CD4-positive, alpha-beta T cell (primary cell): ENCODE data around the gene INTS3. TPM values are rescaled to one million over a fixed set of nuclear protein-coding genes. Genes with fewer than 3 reads are reported as not detected.

ENCODE experiments used
- ATAC-seq: fragments of 200-7000 bp; cut with Tn5 transposase; one replicate; pipeline ENCODE4 v1.10.0; 2022; ENCODE audit warnings: mild to moderate bottlenecking; ENCODE audit not compliant: poor library complexity
- CTCF ChIA-PET: fragments of 350-600 bp; sonication (Branson Sonifier 250); formaldehyde crosslinking; loops from one replicate; lab custom pipeline; 2021; ENCODE audit warnings: antibody characterized with exemption, inconsistent platforms; lab: Charles Lee
- POLR2A ChIA-PET: fragments of 350-600 bp; sonication (Branson Sonifier 250); formaldehyde crosslinking; loops from one replicate; lab custom pipeline; 2021; ENCODE audit warnings: antibody characterized with exemption, inconsistent platforms; lab: Charles Lee
- DNase-seq, 14 experiments: peaks; one replicate each; pipeline ENCODE4 v3.0.0-alpha.2; 2013 to 2020; ENCODE audit warnings: mixed read lengths in 2 of 14
- H3K27ac ChIP-seq, 2 donors: one replicate each; pipeline versions ENCODE4 v1.5.1 to v1.7.0; 2013; ENCODE audit warnings: low read length in 2 of 2, low read depth in 1 of 2, mild to moderate bottlenecking in 1 of 2
- H3K27me3 ChIP-seq, 2 experiments: 1 replicate in 1 of 2; 2 replicates in 1 of 2; pipeline versions ENCODE4 v1.6.1 to v1.7.0; 2013; ENCODE audit warnings: low read length in 2 of 2, control low read depth in 1 of 2, mild to moderate bottlenecking in 1 of 2, moderate library complexity in 1 of 2; ENCODE audit not compliant: insufficient read depth in 2 of 2, control insufficient read depth in 1 of 2
- H3K36me3 ChIP-seq: one replicate; pipeline ENCODE4 v1.6.1; 2013; ENCODE audit warnings: low read length, control low read depth; ENCODE audit not compliant: insufficient read depth
- H3K4me1 ChIP-seq: one replicate; pipeline ENCODE4 v1.6.1; 2013; ENCODE audit warnings: low read length, control low read depth; ENCODE audit not compliant: insufficient read depth
- H3K4me3 ChIP-seq: one replicate; pipeline ENCODE4 v1.5.1; 2013; ENCODE audit warnings: mild to moderate bottlenecking, low read length, moderate library complexity
- H3K9me3 ChIP-seq, 2 experiments: 1 replicate in 1 of 2; 2 replicates in 1 of 2; pipeline versions ENCODE4 v1.6.1 to v1.7.0; 2013; ENCODE audit warnings: low read length in 2 of 2, mild to moderate bottlenecking in 2 of 2, control low read depth in 1 of 2, moderate library complexity in 1 of 2; ENCODE audit not compliant: control insufficient read depth in 1 of 2, insufficient read depth in 1 of 2
- H3K27ac Mint-ChIP-seq: one replicate; pipeline ENCODE4 v1.8.0; 2020; ENCODE audit warnings: mixed read lengths
- H3K27me3 Mint-ChIP-seq: one replicate; pipeline ENCODE4 v1.8.0; 2021; ENCODE audit warnings: mixed read lengths
- H3K36me3 Mint-ChIP-seq: one replicate; pipeline ENCODE4 v1.8.0; 2021; ENCODE audit warnings: low read depth, mixed read lengths
- H3K4me1 Mint-ChIP-seq: one replicate; pipeline ENCODE4 v1.8.0; 2021; ENCODE audit warnings: low read depth, mixed read lengths
- H3K4me3 Mint-ChIP-seq: one replicate; pipeline ENCODE4 v1.8.0; 2020; ENCODE audit warnings: mild to moderate bottlenecking, mixed read lengths
- H3K9me3 Mint-ChIP-seq: one replicate; pipeline ENCODE4 v1.8.0; 2020; ENCODE audit warnings: mixed read lengths
- intact Hi-C, 2 experiments: fragments of 100-400 bp; cut with DNase I in 1 of 2; cut with micrococcal nuclease in 1 of 2; formaldehyde crosslinking; loops; one replicate each; pipeline versions ENCODE4 v1.15.1 to v1.9.0; 2023 to 2025; cut with DNase I, micrococcal nuclease
- polyA plus RNA-seq, 2 donors: library from polyadenylated mRNA; unstranded; fragments of 120-200 nt; gene quantifications; one replicate each; pipeline ENCODE4 v1.2.1, GENCODE V29; 2013
- total RNA-seq, 174 experiments: library from RNA in 2 of 174; stranded (reverse) in 2 of 174; gene quantifications; one replicate each; pipeline ENCODE4 v1.2.3 and lab custom pipeline; 2021 to 2026
- TF ChIP-seq, protein P1 (sequence below): fragments of 200-600 bp; IDR thresholded peaks from one replicate; pipeline ENCODE4 v1.8.0; 2022; ENCODE audit warnings: antibody characterized with exemption, mild to moderate bottlenecking

The INTS3 gene, protein sequence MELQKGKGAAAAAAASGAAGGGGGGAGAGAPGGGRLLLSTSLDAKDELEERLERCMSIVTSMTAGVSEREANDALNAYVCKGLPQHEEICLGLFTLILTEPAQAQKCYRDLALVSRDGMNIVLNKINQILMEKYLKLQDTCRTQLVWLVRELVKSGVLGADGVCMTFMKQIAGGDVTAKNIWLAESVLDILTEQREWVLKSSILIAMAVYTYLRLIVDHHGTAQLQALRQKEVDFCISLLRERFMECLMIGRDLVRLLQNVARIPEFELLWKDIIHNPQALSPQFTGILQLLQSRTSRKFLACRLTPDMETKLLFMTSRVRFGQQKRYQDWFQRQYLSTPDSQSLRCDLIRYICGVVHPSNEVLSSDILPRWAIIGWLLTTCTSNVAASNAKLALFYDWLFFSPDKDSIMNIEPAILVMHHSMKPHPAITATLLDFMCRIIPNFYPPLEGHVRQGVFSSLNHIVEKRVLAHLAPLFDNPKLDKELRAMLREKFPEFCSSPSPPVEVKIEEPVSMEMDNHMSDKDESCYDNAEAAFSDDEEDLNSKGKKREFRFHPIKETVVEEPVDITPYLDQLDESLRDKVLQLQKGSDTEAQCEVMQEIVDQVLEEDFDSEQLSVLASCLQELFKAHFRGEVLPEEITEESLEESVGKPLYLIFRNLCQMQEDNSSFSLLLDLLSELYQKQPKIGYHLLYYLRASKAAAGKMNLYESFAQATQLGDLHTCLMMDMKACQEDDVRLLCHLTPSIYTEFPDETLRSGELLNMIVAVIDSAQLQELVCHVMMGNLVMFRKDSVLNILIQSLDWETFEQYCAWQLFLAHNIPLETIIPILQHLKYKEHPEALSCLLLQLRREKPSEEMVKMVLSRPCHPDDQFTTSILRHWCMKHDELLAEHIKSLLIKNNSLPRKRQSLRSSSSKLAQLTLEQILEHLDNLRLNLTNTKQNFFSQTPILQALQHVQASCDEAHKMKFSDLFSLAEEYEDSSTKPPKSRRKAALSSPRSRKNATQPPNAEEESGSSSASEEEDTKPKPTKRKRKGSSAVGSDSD
- total RNA-seq (10 to 100 TPM; 24.9 to 27.4 TPM), total RNA-seq (lab: John Stamatoyannopoulos, UW) (40.3 to 130 (median 98.1) reads per million in 172 experiments)
- 22.1 TPM for polyA plus RNA-seq (2013, experiment 1 of 2)
- 33.3 TPM for polyA plus RNA-seq (2013, experiment 2 of 2)

DNA sequence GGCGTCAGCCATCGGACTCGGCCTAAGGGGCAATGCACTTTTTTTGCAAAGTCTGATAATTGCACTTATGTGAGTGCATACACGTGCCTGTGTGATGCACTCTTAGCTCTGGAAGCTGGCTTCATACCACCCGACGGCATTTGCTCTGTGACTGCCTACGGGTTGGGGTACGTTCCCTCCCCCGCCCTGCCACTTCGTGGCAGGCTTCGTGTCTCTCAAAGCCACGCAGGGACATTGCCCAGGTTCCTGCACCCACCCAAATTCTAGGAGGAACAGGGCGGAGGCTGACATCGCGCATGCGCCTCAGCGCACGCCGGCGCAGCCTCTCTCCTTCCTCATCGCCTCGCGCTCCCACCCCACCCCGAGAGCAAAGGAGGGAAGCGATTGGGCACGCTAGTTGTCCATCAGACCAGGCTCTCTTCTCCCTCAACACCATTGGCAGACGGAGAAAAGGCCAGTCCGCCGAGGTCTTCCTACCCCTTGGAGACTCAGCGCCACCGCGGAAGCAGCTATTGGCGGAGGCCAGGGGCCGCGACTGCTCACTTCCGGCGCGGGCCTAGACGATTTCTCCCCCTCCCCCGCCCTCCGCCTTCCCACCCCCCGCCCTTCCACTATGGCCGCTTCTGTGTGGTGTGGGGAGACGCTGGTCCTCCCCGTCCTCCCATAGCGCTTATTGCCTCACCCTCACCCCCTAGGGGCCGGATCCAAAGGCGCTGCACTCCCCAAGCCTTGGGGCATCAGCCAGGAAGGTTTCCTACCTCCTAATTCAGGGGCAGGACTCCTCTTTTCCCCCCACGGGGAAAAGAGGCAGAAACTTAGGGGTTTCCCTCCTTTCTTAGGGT is at the start of gene INTS3:
INTS3 (plus strand) TSS at position 588 of the 842 bp plus-strand sequence. CDS start 585 bp downstream, outside the sequence.
- intact Hi-C loops: loop anchor here in 1 of 2 experiments (2.0 to 5.0 kb wide), 5 partner anchors 55 to 495 kb away; partner anchors contain the start of genes RAB13, SNAPIN and UBAP2L
- CTCF ChIA-PET: interaction anchor here (0.9 to 1.2 kb wide), 3 partner anchors 10 to 155 kb away, joined by 3 to 4 read pairs (median 3); partner anchors contain the start of gene ILF2
- TF ChIP-seq, protein P1, sequence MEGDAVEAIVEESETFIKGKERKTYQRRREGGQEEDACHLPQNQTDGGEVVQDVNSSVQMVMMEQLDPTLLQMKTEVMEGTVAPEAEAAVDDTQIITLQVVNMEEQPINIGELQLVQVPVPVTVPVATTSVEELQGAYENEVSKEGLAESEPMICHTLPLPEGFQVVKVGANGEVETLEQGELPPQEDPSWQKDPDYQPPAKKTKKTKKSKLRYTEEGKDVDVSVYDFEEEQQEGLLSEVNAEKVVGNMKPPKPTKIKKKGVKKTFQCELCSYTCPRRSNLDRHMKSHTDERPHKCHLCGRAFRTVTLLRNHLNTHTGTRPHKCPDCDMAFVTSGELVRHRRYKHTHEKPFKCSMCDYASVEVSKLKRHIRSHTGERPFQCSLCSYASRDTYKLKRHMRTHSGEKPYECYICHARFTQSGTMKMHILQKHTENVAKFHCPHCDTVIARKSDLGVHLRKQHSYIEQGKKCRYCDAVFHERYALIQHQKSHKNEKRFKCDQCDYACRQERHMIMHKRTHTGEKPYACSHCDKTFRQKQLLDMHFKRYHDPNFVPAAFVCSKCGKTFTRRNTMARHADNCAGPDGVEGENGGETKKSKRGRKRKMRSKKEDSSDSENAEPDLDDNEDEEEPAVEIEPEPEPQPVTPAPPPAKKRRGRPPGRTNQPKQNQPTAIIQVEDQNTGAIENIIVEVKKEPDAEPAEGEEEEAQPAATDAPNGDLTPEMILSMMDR: no peak

DNA sequence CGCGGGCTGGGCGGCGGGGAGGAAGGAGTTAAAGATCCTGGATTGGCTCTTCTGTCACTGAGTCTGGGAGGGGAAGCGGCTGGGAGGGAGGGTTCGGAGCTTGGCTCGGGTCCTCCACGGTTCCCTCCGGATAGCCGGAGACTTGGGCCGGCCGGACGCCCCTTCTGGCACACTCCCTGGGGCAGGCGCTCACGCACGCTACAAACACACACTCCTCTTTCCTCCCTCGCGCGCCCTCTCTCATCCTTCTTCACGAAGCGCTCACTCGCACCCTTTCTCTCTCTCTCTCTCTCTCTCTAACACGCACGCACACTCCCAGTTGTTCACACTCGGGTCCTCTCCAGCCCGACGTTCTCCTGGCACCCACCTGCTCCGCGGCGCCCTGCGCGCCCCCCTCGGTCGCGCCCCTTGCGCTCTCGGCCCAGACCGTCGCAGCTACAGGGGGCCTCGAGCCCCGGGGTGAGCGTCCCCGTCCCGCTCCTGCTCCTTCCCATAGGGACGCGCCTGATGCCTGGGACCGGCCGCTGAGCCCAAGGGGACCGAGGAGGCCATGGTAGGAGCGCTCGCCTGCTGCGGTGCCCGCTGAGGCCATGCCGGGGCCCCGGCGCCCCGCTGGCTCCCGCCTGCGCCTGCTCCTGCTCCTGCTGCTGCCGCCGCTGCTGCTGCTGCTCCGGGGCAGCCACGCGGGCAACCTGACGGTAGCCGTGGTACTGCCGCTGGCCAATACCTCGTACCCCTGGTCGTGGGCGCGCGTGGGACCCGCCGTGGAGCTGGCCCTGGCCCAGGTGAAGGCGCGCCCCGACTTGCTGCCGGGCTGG is 49.1 kb upstream of the INTS3 start, which contains the start of gene NPR1:
NPR1 (plus strand) TSS at position 170 of the 818 bp plus-strand sequence; CDS start at position 591, 421 bp downstream.
- ATAC-seq (peak; percentile 51), DNase-seq (peak in 7 of 14 experiments; percentile 6 to 58 (median 17))
- Histone ChIP-seq H3K36me3 (no peaks in the 10 kb centered on the region), H3K4me3 (peak within 1 kb of the TSS; percentile 44), H3K9me3 (no peaks in the 10 kb centered on the region), H3K4me1 (peaks cover 25% of the 10 kb centered on the region), H3K27ac (no peak within 1 kb of the TSS), H3K27me3 (peaks cover 30 to 35% of the 10 kb centered on the region in 2 experiments)
- peak within 1 kb of the TSS; percentile 92 for H3K4me3 Mint-ChIP-seq
- H3K27me3 Mint-ChIP-seq: peaks cover 62% of the 10 kb centered on the region
- ChIA-PET POLR2A (interaction anchor here (1.4 to 2.7 kb wide), 2 partner anchors 45 to 49 kb away, joined by 4 to 12 read pairs; partner anchors contain the start of genes CHTOP and INTS3), CTCF (interaction anchor here (1.0 to 1.4 kb wide), 3 partner anchors 19 to 146 kb away, joined by 3 to 12 read pairs (median 3); no protein-coding TSS in a partner anchor)
- intact Hi-C loops: loop anchor here in 1 of 2 experiments (1.0 to 10.0 kb wide), 3 partner anchors 74 to 306 kb away; partner anchors contain the start of gene GATAD2B
- no peak within 1 kb of the TSS for H3K27ac Mint-ChIP-seq
- TF ChIP-seq, protein P1: no peak
- peaks cover 20% of the 10 kb centered on the region for H3K4me1 Mint-ChIP-seq
- no peaks in the 10 kb centered on the region for H3K9me3 Mint-ChIP-seq
- no peaks in the 10 kb centered on the region for H3K36me3 Mint-ChIP-seq

More for the DNA sequence above, at the start of gene INTS3:
- Mint-ChIP-seq H3K9me3 (no peaks in the 10 kb centered on the region), H3K27me3 (no peaks in the 10 kb centered on the region), H3K27ac (peak within 1 kb of the TSS; percentile 84), H3K36me3 (peaks cover 7% of the 10 kb centered on the region), H3K4me1 (peaks cover 29% of the 10 kb centered on the region), H3K4me3 (peak within 1 kb of the TSS; percentile 95)
- POLR2A ChIA-PET: interaction anchor here (0.6 to 2.1 kb wide), 16 partner anchors 8 to 263 kb away, joined by 3 to 23 read pairs (median 4); partner anchors contain the start of genes CHTOP, CREB3L4, GATAD2B and ILF2
- H3K4me3 ChIP-seq: peak within 1 kb of the TSS; percentile 71
- H3K4me1 ChIP-seq: peaks cover 23% of the 10 kb centered on the region
- ATAC-seq: peak; percentile 99
- peak; percentile 95 to 100 (median 99) for DNase-seq
- H3K27ac ChIP-seq: peak within 1 kb of the TSS; percentile 91 to 94
- no peaks in the 10 kb centered on the region for H3K27me3 ChIP-seq
- no peaks in the 10 kb centered on the region for H3K9me3 ChIP-seq
- H3K36me3 ChIP-seq: peaks cover 4% of the 10 kb centered on the region
